ENCODE results near the gene NTHL1.

Gene NTHL1

DNA sequence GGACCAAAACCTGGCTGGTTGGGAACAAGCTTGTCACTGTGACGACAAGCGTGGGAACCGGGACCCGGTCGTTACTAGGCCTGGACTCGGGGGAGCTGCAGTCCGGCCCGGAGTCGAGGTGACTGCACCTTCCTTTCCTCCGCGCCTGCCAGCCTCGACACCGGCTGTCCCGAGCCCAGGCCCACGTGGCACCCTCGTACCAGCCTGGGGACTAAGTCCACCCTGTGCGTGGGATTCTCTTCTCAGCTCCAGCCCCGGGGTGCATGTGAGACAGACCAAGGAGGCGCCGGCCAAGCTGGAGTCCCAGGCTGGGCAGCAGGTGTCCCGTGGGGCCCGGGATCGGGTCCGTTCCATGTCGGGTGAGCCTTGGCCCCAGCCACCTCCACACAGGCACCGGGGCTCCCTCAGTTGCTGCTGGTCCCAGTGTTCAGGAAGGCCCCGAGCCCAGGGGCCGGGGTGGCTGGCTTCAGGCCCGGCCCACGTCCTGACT, 31.7 kb upstream of the NTHL1 start:
- no peak overlapping the region for H3K4me3 ChIP-seq (ENCODE audit: low read depth, low read length)
- DNase-seq (ENCODE audit: low read depth) = no peak
- TF ChIP-seq, protein P1, sequence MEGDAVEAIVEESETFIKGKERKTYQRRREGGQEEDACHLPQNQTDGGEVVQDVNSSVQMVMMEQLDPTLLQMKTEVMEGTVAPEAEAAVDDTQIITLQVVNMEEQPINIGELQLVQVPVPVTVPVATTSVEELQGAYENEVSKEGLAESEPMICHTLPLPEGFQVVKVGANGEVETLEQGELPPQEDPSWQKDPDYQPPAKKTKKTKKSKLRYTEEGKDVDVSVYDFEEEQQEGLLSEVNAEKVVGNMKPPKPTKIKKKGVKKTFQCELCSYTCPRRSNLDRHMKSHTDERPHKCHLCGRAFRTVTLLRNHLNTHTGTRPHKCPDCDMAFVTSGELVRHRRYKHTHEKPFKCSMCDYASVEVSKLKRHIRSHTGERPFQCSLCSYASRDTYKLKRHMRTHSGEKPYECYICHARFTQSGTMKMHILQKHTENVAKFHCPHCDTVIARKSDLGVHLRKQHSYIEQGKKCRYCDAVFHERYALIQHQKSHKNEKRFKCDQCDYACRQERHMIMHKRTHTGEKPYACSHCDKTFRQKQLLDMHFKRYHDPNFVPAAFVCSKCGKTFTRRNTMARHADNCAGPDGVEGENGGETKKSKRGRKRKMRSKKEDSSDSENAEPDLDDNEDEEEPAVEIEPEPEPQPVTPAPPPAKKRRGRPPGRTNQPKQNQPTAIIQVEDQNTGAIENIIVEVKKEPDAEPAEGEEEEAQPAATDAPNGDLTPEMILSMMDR (conservative IDR thresholded peaks at IDR 0.05; ENCODE audit: low read depth, low read length) = no peak

DNA sequence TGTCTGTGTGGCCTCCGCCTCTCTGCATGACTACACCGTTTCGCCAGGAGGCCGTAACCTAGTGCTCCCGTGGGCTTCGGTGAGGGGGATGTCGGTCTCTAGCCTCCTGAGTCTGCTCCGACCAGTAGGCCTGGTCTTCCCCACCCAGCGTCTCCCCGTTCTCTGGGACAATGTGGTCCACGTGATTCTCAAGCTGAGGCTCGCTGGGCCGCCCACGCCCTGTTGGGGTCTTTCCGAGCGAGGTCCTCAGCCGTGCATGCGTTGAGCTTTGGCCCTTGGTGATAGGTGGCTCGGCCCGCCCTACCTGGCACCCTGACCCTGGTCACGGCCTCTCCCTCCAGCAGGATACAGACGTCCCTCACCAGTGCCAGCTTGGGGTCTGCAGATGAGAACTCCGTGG, 31.1 kb upstream of the NTHL1 start:
- H3K4me3 ChIP-seq (ENCODE audit: low read depth, low read length) = no peak overlapping the region
- no peak for DNase-seq (ENCODE audit: low read depth)
- TF ChIP-seq, protein P1 (conservative IDR thresholded peaks at IDR 0.05; ENCODE audit: low read depth, low read length) = no peak

DNA sequence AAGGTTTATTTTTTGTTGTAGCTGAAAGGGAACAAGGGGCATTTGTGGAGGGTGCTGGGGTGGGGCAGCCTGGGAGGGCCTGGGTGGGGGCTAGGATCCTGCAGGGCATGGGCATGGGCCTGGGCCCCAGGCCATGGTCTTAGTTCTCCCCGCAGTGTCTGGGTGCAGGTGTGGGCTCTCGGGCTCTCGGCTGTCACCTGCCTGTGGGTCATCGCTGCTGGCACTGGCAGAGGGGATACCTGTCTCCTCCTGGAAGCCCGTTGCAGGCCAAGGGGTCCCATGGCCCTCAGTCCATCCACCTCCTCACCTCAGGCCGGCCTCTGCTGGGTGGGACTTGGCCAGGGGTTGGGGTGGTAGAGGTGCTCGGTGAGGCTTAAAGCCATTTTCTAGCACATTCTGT, 30.5 kb upstream of the NTHL1 start:
- H3K4me3 ChIP-seq (ENCODE audit: low read depth, low read length) = no peak overlapping the region
- no peak for DNase-seq (ENCODE audit: low read depth)
- TF ChIP-seq, protein P1 (conservative IDR thresholded peaks at IDR 0.05; ENCODE audit: low read depth, low read length) = no peak

DNA sequence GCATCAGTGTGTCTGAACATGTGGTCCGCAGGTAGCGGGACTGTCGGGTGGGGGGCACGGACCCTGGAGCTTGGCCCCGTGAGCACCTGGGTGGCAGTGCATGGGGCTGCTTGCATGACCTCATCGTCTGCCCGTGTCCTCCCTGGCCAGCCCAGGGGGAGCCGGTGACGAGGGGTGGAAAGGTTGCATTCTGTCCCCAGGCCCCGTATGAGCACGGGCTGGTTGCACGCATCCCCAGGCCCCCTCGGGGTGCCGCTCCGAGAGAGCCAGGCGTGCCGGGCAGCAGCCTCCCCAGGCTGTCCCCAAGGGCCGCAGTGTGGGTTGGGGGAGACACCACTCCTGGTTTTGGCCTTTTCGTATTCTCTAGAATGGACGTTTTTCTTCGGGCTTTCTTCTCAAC, 30.1 kb upstream of the NTHL1 start:
- TF ChIP-seq, protein P1 (conservative IDR thresholded peaks at IDR 0.05; ENCODE audit: low read depth, low read length) = no peak
- no peak overlapping the region for H3K4me3 ChIP-seq (ENCODE audit: low read depth, low read length)
- DNase-seq (ENCODE audit: low read depth) = no peak

GRCh38 chr16:2077016-2077415, 29.4 kb upstream of the NTHL1 start:
- DNase-seq (ENCODE audit: low read depth) = no peak
- TF ChIP-seq, protein P1 (conservative IDR thresholded peaks at IDR 0.05; ENCODE audit: low read depth, low read length) = no peak

GRCh38 chr16:2076072-2076865, 28.6 kb upstream of the NTHL1 start:
- TF ChIP-seq, protein P1 (conservative IDR thresholded peaks at IDR 0.05; ENCODE audit: low read depth, low read length) = no peak
- no peak for DNase-seq (ENCODE audit: low read depth)
- H3K4me3 ChIP-seq (ENCODE audit: low read depth, low read length) = no peak overlapping the region

More at GRCh38 chr16:2077016-2077415, 29.4 kb upstream of the NTHL1 start:
- no peak overlapping the region for H3K4me3 ChIP-seq (ENCODE audit: low read depth, low read length)

GRCh38 chr16:2075631-2076030, 28.0 kb upstream of the NTHL1 start:
- no peak for DNase-seq (ENCODE audit: low read depth)
- H3K4me3 ChIP-seq (ENCODE audit: low read depth, low read length) = no peak overlapping the region

More at GRCh38 chr16:2075631-2076030, 28.0 kb upstream of the NTHL1 start:
- TF ChIP-seq, protein P1 (conservative IDR thresholded peaks at IDR 0.05; ENCODE audit: low read depth, low read length) = no peak

Measured in choroid plexus epithelial cell (primary cell).